Choroid plexus epithelial cell (primary cell): Measurements from ENCODE around the gene RNF11.

Source experiments
- DNase-seq: peaks from one replicate; pipeline ENCODE4 v3.0.0-alpha.2; 2010; ENCODE audit warnings: low read depth
- H3K4me3 ChIP-seq: 2 replicates; pipeline ENCODE4 v1.5.1; 2011; ENCODE audit warnings: low read depth, mild to moderate bottlenecking, control low read depth, low read length, moderate library complexity
- CTCF ChIP-seq: conservative IDR thresholded peaks from 2 replicates; pipeline ENCODE4 v1.5.1; 2011; ENCODE audit warnings: low read depth, mild to moderate bottlenecking, control low read depth, inconsistent platforms, low read length, moderate library complexity

Gene RNF11

GRCh38 chr1:51203121-51203873 lies 32.8 kb upstream of the RNF11 start:
- DNase-seq = no peak
- no peak overlapping the region for H3K4me3 ChIP-seq
- TF ChIP-seq CTCF = no peak

GRCh38 chr1:51203874-51204245 lies 32.2 kb upstream of the RNF11 start:
- H3K4me3 ChIP-seq = no peak overlapping the region
- TF ChIP-seq CTCF = no peak
- no peak for DNase-seq

GRCh38 chr1:51210055-51210454 lies 26.0 kb upstream of the RNF11 start:
- no peak for TF ChIP-seq CTCF
- no peak for DNase-seq
- no peak overlapping the region for H3K4me3 ChIP-seq

- TF ChIP-seq CTCF = no peak
- H3K4me3 ChIP-seq = no peak overlapping the region
- DNase-seq = no peak
These were observed 25.4 kb upstream of the RNF11 start for GRCh38 chr1:51210676-51211075.

GRCh38 chr1:51214615-51215131 lies 21.4 kb upstream of the RNF11 start:
- peak; percentile 62 for DNase-seq
- no peak overlapping the region for H3K4me3 ChIP-seq
- no peak for TF ChIP-seq CTCF

GRCh38 chr1:51215169-51215568 lies 20.9 kb upstream of the RNF11 start:
- DNase-seq = no peak
- no peak for TF ChIP-seq CTCF
- H3K4me3 ChIP-seq = no peak overlapping the region

- no peak for TF ChIP-seq CTCF
- H3K4me3 ChIP-seq = no peak overlapping the region
- DNase-seq = no peak
These were observed 19.4 kb upstream of the RNF11 start for GRCh38 chr1:51216631-51217030.
